ENCODE results near the gene TRPC6. TPM values are rescaled to one million over a fixed set of nuclear protein-coding genes. Genes with fewer than 3 reads are reported as not detected.
A peak's percentile ranks its signal among the peaks of the same experiment; 100 is the strongest.

TRPC6 gene
- total RNA-seq, 4 donors from 2014 or later, result 3.5 to 59.6 (median 40.2) TPM

DNA sequence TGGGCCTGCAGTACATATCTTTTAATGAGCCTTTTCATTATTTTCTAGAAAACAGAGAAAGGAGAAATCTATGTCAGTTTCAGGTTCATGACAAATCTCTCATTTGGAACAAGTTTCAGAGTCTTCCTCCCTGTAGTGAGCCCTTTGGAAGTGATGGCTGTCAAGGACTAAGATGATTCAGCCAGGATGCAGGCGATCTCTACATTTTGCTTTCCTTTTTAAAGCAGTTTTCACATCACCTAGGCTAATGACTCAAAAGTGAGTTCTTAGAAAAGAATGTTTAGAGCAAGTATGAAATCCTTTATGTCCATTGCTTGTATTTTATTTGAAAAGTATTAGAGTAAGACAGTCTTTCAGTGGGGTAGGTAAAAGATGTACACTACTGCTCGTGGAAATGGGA is 130.1 kb downstream of the TRPC6 start:
- peaks cover 0 to 12% of the 10 kb centered on the region in 2 donors for H3K36me3 ChIP-seq
- H3K27ac ChIP-seq, result no peak overlapping the region
- 72 to 85% methylated on average over 2 of the region's 2 CpGs for WGBS, 2 donors (ENCODE audit: low coverage in 1 of 2)
- H3K4me3 ChIP-seq, result no peak overlapping the region
- H3K27me3 ChIP-seq, result no peaks in the 10 kb centered on the region
- no peaks in the 10 kb centered on the region for H3K4me1 ChIP-seq
- TF ChIP-seq EP300 (IDR thresholded peaks at IDR 0.05) (no peak), POLR2A (IDR thresholded peaks at IDR 0.05) (no peak), POLR2AphosphoS5 (IDR thresholded peaks at IDR 0.05) (no peak)
- TF ChIP-seq, protein P1, sequence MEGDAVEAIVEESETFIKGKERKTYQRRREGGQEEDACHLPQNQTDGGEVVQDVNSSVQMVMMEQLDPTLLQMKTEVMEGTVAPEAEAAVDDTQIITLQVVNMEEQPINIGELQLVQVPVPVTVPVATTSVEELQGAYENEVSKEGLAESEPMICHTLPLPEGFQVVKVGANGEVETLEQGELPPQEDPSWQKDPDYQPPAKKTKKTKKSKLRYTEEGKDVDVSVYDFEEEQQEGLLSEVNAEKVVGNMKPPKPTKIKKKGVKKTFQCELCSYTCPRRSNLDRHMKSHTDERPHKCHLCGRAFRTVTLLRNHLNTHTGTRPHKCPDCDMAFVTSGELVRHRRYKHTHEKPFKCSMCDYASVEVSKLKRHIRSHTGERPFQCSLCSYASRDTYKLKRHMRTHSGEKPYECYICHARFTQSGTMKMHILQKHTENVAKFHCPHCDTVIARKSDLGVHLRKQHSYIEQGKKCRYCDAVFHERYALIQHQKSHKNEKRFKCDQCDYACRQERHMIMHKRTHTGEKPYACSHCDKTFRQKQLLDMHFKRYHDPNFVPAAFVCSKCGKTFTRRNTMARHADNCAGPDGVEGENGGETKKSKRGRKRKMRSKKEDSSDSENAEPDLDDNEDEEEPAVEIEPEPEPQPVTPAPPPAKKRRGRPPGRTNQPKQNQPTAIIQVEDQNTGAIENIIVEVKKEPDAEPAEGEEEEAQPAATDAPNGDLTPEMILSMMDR (IDR thresholded peaks at IDR 0.05), result no peak
- H3K9me3 ChIP-seq, result no peaks in the 10 kb centered on the region
- ATAC-seq, result no peak

DNA sequence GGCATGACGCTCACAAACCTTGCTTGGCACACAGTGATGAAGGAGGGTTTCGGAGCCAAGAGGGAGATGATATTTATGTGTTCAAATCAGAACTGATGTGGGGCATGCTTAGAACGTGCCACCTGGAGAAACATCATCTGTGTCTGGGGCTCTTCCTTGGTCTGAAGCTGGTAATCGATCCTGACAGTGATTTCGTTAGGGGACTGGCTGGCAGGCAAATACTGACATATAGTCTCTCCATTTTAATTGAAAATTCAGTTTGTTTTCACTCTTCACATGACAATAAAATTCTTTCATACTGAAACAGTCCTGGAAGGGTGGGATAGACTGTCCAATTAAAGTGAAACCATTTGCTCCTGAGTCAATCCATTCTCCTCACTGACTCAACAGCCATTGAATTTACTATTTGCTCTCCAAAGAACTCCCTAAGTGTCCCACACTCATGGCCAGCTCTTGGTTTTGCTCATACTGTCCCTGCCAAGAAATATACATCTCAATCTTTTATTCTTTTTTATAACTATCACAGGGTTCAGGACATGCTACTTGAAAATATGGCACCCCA is 134.8 kb downstream of the TRPC6 start:
- Histone ChIP-seq H3K4me1 (peaks cover 0 to 13% (median 0%) of the 10 kb centered on the region in 3 donors), H3K9me3 (no peaks in the 10 kb centered on the region), H3K27ac (no peak overlapping the region), H3K4me3 (no peak overlapping the region), H3K36me3 (peaks cover 0 to 12% of the 10 kb centered on the region in 2 donors), H3K27me3 (no peaks in the 10 kb centered on the region)
- WGBS, 2 donors (ENCODE audit: low coverage in 1 of 2), result 74 to 100% methylated on average over 2 to 5 of the region's 5 CpGs
- no peak for ATAC-seq
- TF ChIP-seq POLR2A (IDR thresholded peaks at IDR 0.05) (no peak), EP300 (IDR thresholded peaks at IDR 0.05) (no peak), POLR2AphosphoS5 (IDR thresholded peaks at IDR 0.05) (no peak)
- TF ChIP-seq, protein P1 (IDR thresholded peaks at IDR 0.05), result no peak

DNA sequence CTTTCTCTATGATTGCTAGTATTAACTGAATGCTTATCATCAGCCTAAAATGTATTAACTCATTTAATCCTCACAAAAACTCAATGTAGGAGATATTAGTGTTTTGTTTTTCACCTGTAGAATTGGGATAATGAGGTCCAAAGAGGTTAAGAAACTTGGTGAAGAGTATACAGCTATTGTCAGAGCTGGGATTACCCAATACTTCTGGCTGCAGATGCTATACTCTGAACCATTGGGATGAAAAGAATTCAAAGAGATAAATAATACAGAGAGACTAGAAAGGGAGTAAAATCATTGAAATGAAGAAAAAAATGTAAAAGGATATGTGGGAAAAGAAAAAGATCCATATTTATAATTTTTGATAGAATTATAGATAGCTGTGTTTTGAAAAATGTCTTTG is 137.1 kb downstream of the TRPC6 start:
- Histone ChIP-seq H3K4me3 (no peak overlapping the region), H3K4me1 (peaks cover 0 to 25% (median 0%) of the 10 kb centered on the region in 3 donors), H3K9me3 (no peaks in the 10 kb centered on the region), H3K27me3 (no peaks in the 10 kb centered on the region), H3K27ac (no peak overlapping the region), H3K36me3 (peaks cover 0 to 2% of the 10 kb centered on the region in 2 donors)
- no peak for ATAC-seq
- no peak for TF ChIP-seq POLR2AphosphoS5 (IDR thresholded peaks at IDR 0.05)
- TF ChIP-seq, protein P1 (IDR thresholded peaks at IDR 0.05), result no peak
- no peak for TF ChIP-seq POLR2A (IDR thresholded peaks at IDR 0.05)
- no peak for TF ChIP-seq EP300 (IDR thresholded peaks at IDR 0.05)

DNA sequence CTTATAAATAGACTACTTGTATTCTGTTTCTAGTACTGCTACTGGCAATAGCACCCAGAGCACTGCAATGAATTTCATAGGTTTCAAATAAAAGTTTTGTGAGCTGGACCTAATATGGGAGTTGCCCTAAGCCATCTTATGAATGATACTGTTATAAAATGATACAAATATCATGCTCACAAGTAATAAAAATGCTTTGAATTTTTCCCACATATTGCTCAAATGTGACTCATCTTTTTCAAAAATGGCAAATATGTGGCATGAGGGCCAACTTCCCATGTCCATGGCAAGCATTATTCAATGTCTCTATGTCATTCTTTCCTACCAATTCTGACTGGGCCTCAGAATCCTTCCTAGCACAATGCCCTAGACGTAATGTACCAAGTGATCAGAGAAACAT is 137.6 kb downstream of the TRPC6 start:
- Histone ChIP-seq H3K27me3 (no peaks in the 10 kb centered on the region), H3K4me3 (no peak overlapping the region), H3K9me3 (no peaks in the 10 kb centered on the region), H3K4me1 (peaks cover 0 to 30% (median 0%) of the 10 kb centered on the region in 3 donors), H3K36me3 (no peaks in the 10 kb centered on the region), H3K27ac (no peak overlapping the region)
- 78 to 92% methylated on average over 1 of the region's 1 CpG for WGBS, 2 donors (ENCODE audit: low coverage in 1 of 2)
- peak; percentile 18 for ATAC-seq
- TF ChIP-seq POLR2A (IDR thresholded peaks at IDR 0.05) (no peak), EP300 (IDR thresholded peaks at IDR 0.05) (no peak), POLR2AphosphoS5 (IDR thresholded peaks at IDR 0.05) (no peak)
- TF ChIP-seq, protein P1 (IDR thresholded peaks at IDR 0.05), result no peak

DNA sequence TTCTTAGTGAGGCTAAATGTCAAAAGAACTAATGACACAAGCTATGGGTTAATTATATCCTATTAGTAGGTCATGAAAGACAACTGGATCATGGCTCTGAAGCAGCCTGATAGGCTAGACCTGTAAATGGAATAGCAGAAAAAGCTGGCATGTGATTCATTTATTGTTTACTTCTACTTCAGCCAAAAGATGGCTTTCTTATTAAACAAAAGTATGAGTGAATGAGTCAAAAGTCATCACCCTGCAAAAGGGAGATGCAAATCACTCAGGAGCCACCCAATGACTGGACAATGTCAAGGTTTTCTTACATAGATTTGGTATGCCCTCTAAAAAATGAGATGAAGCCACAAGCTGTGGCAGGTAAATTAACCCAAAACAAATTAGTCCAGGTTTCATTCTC is 138.0 kb downstream of the TRPC6 start:
- TF ChIP-seq EP300 (IDR thresholded peaks at IDR 0.05), result no peak
- no peak for TF ChIP-seq POLR2A (IDR thresholded peaks at IDR 0.05)
- TF ChIP-seq, protein P1 (IDR thresholded peaks at IDR 0.05), result no peak
- no peak for TF ChIP-seq POLR2AphosphoS5 (IDR thresholded peaks at IDR 0.05)
- H3K27ac ChIP-seq, result no peak overlapping the region

More for the DNA sequence above, 138.0 kb downstream of the TRPC6 start:
- no peaks in the 10 kb centered on the region for H3K36me3 ChIP-seq
- ATAC-seq, result no peak
- H3K4me1 ChIP-seq, result peaks cover 0 to 31% (median 0%) of the 10 kb centered on the region in 3 donors
- no peaks in the 10 kb centered on the region for H3K9me3 ChIP-seq
- no peaks in the 10 kb centered on the region for H3K27me3 ChIP-seq
- no peak overlapping the region for H3K4me3 ChIP-seq
